ENCODE results near the gene RBMS1. TPM values are rescaled to one million over a fixed set of nuclear protein-coding genes. Genes with fewer than 3 reads are reported as not detected.
A peak's percentile ranks its signal among the peaks of the same experiment; 100 is the strongest.

The RBMS1 gene
- total and polyA plus RNA-seq, 2 of the 13 experiments (the other 11 are each of a cell fraction or from before 2014, with no cell fraction given): 55.5 to 110 TPM

DNA sequence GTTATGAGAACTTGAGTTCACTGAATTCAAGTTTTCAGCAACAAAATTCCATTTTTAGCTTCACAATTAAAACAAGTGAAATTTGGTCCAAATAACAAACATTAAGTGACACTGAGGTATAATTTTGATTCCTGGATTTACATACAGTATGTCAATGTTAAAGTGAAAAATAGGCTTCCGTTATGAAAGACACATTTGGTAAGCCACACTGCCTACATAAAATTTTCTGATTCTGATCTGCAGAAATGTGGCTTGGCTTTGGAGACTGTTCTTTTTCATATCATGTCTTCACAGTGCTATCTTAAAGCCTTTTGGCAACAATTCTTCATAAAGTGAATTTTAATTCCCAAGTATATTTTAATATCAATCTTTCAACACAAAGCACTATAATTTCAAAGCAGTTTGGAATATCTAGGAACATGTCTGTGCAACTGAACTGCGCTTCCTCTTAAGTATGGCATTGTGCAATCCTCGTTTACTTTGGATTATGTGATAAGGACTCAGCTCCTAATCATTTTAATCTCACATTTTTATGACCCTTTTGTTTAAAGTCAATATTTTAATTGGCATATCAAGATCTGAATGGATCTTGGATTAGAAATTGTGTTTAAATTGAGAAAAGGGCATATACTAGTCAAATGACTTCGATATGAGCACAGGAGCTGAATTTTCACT lies 60.0 kb downstream of the RBMS1 start (continued):
- TF ChIP-seq, protein P1, sequence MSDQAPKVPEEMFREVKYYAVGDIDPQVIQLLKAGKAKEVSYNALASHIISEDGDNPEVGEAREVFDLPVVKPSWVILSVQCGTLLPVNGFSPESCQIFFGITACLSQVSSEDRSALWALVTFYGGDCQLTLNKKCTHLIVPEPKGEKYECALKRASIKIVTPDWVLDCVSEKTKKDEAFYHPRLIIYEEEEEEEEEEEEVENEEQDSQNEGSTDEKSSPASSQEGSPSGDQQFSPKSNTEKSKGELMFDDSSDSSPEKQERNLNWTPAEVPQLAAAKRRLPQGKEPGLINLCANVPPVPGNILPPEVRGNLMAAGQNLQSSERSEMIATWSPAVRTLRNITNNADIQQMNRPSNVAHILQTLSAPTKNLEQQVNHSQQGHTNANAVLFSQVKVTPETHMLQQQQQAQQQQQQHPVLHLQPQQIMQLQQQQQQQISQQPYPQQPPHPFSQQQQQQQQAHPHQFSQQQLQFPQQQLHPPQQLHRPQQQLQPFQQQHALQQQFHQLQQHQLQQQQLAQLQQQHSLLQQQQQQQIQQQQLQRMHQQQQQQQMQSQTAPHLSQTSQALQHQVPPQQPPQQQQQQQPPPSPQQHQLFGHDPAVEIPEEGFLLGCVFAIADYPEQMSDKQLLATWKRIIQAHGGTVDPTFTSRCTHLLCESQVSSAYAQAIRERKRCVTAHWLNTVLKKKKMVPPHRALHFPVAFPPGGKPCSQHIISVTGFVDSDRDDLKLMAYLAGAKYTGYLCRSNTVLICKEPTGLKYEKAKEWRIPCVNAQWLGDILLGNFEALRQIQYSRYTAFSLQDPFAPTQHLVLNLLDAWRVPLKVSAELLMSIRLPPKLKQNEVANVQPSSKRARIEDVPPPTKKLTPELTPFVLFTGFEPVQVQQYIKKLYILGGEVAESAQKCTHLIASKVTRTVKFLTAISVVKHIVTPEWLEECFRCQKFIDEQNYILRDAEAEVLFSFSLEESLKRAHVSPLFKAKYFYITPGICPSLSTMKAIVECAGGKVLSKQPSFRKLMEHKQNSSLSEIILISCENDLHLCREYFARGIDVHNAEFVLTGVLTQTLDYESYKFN (CRISPR knock-in tag; conservative IDR thresholded peaks at IDR 0.05): no peak
- TF ChIP-seq ZNF234 (CRISPR knock-in tag; conservative IDR thresholded peaks at IDR 0.05) (no peak), CREB1 (IDR thresholded peaks at IDR 0.05) (no peak), CREB1 (CRISPR knock-in tag; IDR thresholded peaks at IDR 0.05) (0 out of 2 replicates have a peak, but pooled peaks have one; percentile 11), SRSF9 (IDR thresholded peaks at IDR 0.05; ENCODE audit: borderline replicate concordance, insufficient read depth, low read depth, low read length, poor library complexity, severe bottlenecking) (no peak), KDM5A (IDR thresholded peaks at IDR 0.05; ENCODE audit: borderline replicate concordance, low read length) (no peak), ZNF720 (CRISPR knock-in tag; IDR thresholded peaks at IDR 0.05) (no peak), ZNF781 (CRISPR knock-in tag; IDR thresholded peaks at IDR 0.05; ENCODE audit: borderline replicate concordance, not compliant biosample characterization) (no peak), CEBPB (IDR thresholded peaks at IDR 0.05; ENCODE audit: borderline replicate concordance, low read depth, low read length) (peak; percentile 85), ZFP62 (CRISPR knock-in tag; IDR thresholded peaks at IDR 0.05) (no peak), ZNF780A (CRISPR knock-in tag; IDR thresholded peaks at IDR 0.05) (no peak), ZNF614 (CRISPR knock-in tag; IDR thresholded peaks at IDR 0.05; ENCODE audit: borderline replicate concordance) (no peak), RFXANK (CRISPR knock-in tag; IDR thresholded peaks at IDR 0.05) (no peak)
- TF ChIP-seq, protein P2, sequence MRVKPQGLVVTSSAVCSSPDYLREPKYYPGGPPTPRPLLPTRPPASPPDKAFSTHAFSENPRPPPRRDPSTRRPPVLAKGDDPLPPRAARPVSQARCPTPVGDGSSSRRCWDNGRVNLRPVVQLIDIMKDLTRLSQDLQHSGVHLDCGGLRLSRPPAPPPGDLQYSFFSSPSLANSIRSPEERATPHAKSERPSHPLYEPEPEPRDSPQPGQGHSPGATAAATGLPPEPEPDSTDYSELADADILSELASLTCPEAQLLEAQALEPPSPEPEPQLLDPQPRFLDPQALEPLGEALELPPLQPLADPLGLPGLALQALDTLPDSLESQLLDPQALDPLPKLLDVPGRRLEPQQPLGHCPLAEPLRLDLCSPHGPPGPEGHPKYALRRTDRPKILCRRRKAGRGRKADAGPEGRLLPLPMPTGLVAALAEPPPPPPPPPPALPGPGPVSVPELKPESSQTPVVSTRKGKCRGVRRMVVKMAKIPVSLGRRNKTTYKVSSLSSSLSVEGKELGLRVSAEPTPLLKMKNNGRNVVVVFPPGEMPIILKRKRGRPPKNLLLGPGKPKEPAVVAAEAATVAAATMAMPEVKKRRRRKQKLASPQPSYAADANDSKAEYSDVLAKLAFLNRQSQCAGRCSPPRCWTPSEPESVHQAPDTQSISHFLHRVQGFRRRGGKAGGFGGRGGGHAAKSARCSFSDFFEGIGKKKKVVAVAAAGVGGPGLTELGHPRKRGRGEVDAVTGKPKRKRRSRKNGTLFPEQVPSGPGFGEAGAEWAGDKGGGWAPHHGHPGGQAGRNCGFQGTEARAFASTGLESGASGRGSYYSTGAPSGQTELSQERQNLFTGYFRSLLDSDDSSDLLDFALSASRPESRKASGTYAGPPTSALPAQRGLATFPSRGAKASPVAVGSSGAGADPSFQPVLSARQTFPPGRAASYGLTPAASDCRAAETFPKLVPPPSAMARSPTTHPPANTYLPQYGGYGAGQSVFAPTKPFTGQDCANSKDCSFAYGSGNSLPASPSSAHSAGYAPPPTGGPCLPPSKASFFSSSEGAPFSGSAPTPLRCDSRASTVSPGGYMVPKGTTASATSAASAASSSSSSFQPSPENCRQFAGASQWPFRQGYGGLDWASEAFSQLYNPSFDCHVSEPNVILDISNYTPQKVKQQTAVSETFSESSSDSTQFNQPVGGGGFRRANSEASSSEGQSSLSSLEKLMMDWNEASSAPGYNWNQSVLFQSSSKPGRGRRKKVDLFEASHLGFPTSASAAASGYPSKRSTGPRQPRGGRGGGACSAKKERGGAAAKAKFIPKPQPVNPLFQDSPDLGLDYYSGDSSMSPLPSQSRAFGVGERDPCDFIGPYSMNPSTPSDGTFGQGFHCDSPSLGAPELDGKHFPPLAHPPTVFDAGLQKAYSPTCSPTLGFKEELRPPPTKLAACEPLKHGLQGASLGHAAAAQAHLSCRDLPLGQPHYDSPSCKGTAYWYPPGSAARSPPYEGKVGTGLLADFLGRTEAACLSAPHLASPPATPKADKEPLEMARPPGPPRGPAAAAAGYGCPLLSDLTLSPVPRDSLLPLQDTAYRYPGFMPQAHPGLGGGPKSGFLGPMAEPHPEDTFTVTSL (CRISPR knock-in tag; IDR thresholded peaks at IDR 0.05; ENCODE audit: borderline replicate concordance): peak; percentile 36; the same call in 1 of the 2 replicates
- TF ChIP-seq, protein P3, sequence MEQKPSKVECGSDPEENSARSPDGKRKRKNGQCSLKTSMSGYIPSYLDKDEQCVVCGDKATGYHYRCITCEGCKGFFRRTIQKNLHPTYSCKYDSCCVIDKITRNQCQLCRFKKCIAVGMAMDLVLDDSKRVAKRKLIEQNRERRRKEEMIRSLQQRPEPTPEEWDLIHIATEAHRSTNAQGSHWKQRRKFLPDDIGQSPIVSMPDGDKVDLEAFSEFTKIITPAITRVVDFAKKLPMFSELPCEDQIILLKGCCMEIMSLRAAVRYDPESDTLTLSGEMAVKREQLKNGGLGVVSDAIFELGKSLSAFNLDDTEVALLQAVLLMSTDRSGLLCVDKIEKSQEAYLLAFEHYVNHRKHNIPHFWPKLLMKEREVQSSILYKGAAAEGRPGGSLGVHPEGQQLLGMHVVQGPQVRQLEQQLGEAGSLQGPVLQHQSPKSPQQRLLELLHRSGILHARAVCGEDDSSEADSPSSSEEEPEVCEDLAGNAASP (CRISPR knock-in tag; IDR thresholded peaks at IDR 0.05; ENCODE audit: borderline replicate concordance): no peak
- TF ChIP-seq, protein P4, sequence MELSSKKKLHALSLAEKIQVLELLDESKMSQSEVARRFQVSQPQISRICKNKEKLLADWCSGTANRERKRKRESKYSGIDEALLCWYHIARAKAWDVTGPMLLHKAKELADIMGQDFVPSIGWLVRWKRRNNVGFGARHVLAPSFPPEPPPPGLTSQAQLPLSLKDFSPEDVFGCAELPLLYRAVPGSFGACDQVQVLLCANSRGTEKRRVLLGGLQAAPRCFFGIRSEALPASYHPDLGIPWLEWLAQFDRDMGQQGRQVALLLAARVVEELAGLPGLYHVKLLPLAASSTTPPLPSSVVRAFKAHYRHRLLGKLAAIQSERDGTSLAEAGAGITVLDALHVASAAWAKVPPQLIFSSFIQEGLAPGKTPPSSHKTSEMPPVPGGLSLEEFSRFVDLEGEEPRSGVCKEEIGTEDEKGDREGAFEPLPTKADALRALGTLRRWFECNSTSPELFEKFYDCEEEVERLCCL (CRISPR knock-in tag; IDR thresholded peaks at IDR 0.05; ENCODE audit: borderline replicate concordance): no peak

Measured in HepG2 (cell line).